ENCODE measurements around the gene SLC2A11.

DNA sequence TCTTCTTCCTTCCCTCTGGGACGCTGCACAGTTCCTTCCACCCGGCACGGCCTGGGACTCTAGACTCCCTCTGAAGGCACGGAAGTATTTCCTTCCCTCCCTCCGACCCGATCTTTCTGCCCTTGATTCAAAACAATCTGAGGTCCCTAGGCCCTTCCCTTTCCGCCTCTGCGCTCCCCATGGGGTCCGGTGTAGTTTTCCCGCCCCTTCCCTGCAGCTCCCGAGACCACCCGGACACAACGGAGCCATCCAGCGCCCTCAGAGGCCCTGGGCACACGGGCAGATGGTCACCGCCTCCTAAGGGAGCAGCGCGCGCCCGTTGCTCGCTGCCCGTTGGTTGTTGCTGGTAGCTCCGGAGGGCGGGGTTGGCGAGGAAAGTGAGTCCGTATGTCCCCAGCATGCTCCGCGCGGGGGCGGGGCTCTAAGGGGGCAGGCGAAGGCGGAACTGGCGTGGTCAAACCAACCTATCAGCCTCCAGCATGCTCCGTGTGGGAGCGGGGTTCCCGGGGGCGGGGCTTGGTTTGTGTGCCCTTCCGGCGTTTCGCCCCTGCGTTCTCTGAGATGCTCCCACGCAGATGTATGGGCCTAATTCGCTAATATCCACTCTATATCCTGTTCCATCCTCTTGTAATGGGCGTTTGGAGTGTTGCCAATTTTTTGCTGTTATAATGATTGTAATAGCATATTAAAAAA, 56.1 kb downstream of the SLC2A11 start:
- TF ChIP-seq CTCF (IDR thresholded peaks at IDR 0.05) (peak in 1 of 6 experiments; percentile 27), POLR2A (IDR thresholded peaks at IDR 0.05) (peak in 3 of 4 donors; percentile 10 to 86 (median 77))

Data from esophagus squamous epithelium (tissue), 4 donors.